NCI-H1436 (cell line): ENCODE data around the gene MARK2.

ENCODE experiments used
- DNase-seq: peaks from one replicate; lab custom pipeline; 2025; lab: John Stamatoyannopoulos, UW

Gene MARK2

DNA sequence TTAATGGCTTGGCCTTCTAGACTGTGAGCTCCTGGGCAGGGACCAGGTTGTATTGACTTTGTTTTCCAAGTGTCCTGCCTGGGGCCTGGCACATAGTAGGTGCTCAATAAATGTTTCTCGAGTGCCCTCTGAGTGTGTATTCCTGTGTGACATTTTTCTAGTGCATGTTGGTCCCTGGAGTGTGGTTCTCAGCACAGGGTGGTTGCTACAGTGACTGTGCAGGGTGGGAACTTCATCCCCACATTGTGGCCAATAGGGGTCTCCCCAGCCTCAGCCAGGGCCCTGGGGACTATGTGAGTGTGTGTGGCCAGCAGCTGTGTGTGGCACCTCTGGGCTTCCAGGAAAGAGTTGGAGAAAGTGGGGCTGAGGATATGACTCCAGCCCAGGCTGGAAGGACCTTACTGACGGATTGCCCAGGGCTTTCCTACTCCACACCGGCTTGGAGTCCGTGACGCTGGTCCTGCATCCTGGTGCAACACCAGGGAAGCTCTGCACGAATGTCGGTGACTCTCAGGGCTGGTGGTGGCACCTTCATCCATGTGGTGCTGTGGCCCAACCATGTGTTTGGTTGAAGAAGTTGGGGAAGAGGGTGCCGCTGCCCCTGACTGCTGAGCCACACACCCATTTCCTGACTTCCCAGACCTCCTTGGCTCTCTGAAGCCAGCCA, 9.0 kb upstream of the MARK2 start:
- peak; percentile 1 for DNase-seq

DNA sequence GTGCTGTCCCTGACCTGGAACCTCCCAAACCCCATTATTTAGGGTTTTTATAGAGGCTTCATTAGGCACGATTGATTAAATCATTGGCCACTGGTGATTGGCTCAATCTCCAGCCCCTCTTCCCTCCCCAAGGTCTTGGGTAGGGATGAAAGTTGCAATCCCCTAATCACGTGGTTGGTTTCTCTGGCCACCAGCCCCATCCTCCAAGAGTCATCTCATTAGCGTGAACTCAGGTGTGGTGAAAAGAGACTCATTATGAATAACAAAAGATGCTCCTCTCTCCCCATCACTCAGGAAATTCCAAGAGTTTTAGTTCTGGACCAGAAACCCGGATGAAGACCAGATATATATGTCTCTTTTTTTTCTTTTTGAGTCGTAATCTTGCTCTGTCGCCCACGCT, 7.6 kb upstream of the MARK2 start:
- no peak for DNase-seq

DNA sequence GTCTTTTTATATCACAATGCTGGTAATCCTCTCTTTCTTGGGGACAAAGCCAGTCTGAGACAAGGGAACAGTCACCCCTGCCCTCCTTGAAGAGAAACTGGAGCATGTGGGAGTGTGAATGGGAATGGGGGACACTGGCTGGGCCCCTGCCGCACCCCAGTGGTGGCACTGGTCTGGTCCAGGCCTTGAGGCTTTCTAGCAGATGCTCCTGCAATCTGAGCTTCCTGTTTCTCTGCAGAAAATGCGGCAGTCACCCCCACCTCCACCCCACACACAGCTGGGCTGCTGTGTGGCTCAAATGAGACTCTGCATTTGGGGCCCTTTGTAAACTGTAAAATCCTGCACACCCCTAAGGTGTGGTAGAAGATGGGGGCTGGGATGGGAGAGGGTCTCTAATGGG, 6.6 kb upstream of the MARK2 start:
- DNase-seq, result no peak

DNA sequence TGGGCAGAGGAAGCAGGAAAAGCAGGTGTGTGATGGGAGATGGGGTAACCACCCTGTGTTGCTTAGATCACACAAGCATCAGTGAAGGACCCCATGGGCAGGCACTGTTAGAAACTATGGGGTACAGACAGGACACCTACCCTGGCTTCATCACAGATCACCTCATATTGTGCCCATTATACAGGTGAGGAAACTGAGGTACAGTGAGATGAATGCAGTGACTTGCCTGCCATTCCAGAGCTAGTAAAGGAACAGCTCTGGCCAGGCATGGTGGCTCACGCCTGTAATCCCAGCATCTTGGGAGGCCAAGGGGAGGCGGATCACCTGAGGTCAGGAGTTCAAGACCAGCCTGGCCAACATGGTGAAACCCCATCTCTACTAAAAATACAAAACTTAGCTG, 5.9 kb upstream of the MARK2 start:
- no peak for DNase-seq

DNA sequence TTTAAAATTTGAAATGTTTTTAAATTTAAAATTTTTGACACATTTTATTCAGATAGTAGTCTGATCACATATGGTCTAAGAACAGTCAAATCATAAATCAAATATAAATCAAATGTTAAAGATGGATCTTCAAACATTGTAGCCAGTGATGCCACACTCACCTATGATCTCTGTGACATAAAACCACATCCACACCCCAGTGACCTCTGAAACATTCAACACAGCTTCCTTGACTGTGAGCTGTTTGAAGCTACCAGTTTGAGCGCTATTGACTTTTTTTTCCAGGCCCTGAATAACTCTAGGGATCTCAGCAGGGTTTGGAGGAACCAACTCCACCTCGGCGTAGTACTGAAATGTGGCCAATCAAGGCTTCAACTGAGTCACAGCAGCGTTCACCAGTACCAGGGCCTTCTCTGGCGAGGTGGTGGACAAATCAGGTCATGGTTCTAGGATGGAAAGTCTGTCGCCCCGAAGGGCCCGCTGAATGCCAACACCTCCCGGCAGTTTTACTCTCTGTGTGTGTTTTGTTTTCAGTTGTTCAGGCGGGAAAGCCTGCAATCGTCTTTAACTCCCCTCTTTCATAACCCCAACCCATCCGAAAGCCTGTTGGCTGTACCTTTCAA, 4.3 kb upstream of the MARK2 start:
- no peak for DNase-seq

DNA sequence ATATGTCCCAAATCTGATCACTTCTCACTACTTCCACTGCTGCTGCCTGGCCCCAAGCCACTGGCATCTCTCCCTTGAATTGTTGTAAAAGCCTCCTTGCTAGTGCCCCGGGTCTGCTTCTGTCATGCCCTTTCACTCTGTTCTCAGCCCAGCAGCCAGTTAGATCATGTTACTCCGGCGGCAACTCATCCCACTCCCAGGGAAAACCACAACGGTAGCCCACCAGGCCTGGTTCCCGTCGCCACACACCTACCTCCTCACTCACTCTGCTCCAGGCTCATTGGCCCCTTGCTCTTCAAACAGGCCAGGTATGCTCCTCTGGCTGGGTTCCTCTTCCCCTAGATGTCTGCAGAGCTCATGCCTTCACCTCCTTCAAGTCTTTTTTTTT, 3.8 kb upstream of the MARK2 start:
- DNase-seq, result no peak

DNA sequence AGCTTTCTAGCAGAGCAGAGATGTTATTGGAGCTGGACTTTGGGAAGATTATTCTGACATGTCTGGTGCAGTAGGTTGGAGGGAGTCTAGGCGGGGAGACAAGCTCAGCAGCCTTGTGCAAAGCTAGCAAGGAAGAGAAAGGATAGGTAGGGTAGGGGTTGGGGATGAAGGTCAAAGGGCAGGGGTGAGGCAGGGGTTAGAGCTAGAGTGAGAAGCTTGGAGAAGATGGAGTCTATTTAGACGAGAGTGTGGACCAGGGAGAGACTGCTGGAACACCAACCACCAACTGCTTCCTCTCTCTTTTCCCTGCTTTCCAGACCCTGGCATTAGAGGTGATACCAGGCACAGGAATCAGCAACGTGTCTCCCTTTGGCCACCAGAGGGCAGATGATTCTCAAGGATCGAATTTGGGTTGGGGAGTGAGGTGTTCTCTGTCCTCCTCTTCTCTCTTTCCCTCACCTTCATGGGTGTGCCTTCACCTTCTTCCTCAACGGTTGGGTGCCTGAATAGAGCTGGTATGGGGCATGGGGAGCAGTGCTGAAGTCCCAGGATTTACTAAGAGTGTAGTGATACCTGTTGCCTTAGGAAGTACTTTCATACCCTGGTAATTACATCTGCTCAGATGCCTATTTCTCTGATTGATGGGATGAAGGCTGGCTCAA, 1.8 kb upstream of the MARK2 start:
- DNase-seq, result peak; percentile 76

DNA sequence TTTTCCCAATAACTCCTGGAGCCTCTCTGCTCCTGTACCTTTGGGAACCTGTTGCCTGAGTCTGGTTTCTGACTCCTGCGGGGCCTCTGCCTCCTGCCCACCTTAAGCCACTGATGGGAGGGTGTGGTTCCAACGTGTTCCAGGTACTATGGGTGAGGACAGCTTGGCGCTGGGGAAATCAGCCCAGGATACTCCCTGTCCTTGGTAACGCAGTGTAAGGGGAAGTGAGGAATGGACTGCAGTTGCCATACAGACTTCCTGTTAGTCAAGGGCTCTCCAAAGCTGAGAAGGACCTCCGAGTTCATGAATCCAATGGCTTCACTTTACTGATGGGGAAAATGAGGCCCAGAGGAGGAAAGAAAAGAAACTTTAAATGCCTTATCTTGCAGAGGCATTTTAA, 1.2 kb upstream of the MARK2 start:
- no peak for DNase-seq

DNA sequence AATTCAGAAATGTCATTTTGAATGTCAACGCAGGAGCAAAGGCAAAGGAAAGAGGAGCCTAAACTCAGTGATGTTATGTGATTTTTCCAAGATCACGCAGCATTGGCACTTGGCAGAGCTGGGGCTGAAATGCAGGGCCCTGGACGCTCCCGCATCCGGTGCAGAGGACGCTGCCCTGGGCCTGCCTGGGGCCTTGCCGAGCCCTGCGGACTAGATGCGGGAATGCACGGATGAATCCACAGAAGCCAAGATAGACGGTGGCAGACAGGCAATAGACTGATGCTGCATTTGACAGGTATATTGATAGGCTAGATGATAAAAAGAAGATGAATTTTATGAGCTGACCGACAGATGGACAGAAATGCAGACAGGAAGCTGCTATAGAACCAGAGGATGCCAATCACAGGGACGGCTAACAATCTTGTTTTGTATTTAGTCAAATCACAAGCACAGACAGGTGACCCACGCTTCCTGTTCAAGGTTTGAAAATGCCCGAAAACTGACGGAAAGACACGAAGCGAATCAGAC, 696 bp upstream of the MARK2 start:
- DNase-seq, result no peak

DNA sequence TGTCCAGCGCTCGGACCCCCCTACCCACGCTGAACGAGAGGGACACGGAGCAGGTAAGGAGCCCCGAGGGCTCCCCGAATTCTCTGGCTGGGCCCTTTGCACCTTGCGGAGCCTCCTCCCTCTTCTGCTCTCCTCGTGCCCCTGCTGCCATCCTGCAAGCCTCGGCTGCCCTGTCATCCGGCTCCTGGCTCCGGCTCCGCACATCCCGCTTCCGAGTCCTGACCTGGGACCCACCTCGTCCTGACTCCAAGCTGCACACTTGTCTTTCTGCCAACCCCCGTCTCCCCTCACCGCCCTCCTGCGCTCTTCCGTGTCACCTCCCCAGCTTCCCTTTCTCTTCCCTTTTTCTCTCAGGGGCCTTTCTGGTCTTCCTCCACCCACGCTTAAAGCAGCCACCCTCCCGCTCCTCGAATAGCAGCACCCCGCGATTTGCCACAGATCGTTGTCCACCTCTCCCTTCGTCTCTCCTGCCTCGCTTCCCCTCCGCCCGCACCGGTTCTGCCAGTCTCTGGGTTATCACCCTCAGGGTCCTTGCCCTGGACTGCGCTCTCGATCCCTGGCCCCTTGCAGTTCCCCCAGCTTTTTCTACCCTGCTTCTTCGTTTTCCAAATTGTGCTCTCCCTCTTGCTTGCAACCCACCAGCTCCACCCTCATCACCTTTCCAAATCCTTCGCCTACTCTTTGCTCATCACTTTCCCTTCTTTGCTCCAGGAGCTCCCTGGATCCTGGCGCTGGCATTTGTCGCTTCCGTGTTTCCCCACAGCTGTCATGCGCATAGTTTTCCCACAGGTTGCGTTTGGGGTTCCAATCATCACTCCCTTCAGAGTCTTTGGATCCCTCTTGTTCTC, 822 bp downstream of the MARK2 start:
- peak; percentile 1 for DNase-seq

DNA sequence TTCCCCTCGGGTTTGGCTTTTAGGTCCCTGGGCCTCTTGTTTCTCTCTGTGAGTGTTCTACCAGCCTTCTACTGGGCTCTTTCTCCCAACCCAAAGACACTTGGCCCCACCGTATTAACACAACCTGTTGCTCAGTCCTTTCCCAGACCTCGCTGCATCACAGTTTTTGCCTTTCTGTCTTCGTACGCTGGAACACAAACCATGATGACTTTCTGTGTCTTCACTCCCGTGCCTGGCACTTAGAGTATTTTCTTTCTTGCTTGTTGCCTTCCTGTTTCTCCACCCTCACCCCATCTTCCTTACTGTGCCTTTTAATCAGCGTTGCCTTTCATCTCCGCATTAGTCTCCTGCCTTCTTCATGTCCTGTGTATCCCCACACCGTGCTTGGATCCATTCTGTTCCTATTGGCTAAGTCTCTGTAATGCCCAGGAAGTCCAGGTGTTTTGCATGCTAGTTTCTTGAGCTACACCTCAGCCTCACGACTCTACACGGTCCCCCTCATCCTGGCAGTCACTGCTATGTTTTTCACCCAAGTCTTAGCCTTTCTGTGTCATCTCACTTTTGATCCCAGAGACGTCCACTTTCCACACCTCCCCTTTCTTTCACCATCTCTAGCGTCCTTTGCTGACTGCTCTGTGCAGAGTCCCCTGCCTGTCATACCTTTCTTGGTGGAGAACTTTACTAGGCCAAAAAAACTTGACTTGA, 1.6 kb downstream of the MARK2 start:
- no peak for DNase-seq

DNA sequence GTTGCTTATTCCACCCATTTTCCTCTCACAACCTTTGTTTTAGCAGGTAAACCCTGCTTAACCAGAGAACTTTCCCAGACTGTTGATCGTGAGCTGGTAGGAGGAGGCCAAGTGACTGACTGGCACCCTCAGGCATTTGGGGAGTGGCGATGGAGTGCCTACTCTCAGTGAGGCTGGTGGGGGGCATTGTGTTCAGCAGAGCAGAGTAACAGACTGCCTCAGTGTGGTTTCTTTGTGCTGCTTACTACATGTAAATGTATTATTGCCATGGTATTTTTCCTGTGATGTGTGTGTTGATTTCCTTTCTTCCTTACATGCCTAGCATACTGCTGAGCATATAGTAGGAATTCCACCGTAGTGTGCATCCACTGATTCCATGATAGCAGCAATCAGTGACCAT, 2.6 kb downstream of the MARK2 start:
- DNase-seq, result no peak

DNA sequence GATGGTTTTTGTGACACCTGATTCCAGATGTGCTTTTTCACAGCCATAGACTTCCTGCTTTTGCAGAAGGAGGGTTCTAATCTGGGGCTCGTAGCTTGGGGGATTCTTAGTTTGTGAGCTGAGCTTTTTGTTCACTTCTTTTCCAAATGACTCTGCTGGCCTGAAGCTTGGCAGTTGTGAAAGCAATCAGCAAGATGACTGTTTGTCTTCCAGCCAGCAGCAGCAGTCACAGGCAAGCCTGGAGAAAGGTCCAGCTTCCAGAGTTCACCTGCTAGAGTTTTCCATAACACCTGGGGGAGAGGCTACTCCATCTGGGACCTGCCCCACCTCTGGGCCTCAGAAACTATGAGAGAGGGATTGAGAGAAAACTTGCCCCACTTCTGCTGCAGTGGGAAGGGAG, 4.1 kb downstream of the MARK2 start:
- no peak for DNase-seq

DNA sequence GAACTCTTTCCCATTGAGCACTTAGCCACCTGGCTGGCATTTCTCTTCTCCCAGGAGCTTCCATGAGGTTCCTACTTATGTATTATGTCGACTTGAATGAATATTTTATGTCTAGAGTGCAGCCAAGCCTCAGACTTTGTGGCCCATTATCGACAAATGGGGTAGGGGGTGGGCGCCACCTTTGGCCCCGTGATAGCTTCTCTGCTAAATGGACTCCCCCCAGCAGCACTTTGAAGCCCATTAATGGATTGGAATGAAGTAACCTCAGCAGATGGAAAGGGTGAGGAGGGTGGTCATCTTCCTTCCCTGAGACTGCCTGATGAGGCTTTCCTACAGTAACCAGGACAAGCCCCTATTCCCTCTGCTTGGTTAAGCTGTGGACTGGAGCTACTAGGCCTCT, 5.9 kb downstream of the MARK2 start:
- no peak for DNase-seq

DNA sequence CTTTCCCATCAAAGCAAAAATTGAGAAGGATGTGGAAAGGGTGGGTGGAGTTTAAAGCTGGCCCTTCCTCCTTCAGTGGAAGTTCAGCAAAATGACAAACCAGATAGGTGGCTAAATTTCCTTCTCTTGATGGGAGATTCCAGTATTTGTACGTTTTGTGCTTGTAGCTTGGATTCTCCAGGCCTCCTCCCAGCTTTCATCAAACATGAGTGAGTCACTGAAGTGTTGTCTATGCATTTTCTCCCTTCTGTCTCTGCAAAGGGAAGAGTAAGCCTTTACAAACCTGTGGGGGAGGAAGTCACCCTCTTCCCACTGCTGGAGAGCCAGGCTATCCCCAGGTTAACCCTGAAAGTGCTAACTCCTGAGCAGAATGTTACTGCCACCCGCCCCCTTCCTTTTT, 6.4 kb downstream of the MARK2 start:
- DNase-seq, result no peak

DNA sequence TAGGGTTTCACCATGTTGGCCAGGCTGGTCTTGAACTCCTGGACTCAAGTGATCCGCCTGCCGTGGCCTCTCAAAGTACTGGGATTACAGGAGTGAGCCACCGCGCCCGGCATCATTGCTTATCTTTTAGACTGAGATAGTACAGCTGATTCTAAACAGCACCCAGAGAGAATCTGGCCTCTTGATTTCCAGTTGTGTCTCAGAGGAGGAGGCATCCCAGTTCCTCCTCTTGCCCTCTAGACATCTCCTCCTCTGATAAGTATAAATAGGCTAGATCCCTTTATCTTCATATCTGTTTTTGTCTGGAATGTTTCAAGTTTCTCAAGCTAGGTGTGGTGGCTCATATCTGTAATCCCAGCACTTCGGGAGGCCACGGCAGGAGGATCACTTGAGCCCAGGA, 7.0 kb downstream of the MARK2 start:
- no peak for DNase-seq

DNA sequence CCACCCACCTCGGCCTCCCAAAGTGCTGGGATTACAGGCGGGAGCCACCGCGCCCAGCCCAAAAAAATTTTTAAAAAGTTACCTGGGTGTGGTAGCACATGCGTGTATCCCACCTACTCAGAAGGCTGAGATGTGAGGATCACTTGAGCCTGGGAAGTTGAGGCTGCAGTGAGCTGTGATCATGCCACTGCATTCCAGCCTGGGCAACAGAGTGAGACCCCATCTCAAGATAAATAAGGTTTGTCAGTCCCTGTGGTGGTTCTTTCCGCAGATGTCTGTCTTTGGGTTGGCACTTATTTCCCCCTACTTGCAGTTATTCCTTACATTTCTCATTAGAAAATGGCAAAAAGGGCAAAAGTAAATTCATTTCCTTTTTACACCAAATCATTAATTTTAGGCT, 8.0 kb downstream of the MARK2 start:
- no peak for DNase-seq

DNA sequence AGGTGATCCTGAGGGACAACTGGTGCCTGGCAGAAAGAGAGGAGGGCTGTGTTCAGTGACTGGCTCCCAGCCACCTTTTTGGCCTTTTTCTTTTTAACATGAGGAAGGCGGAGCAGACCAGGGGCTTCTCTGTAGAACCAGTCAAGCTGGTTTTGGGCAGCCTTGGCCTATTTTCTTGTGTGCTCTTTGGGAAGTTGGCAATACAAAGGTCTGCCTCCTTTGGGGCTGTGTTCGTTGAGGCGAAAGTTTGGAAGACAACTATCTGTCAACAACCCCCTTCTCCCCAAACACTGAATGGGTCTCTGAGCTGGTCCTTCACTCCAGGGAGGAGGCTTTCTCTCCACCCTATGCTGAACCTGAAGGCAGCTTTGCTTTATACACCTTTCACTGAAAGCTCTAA, 8.5 kb downstream of the MARK2 start:
- DNase-seq, result no peak

DNA sequence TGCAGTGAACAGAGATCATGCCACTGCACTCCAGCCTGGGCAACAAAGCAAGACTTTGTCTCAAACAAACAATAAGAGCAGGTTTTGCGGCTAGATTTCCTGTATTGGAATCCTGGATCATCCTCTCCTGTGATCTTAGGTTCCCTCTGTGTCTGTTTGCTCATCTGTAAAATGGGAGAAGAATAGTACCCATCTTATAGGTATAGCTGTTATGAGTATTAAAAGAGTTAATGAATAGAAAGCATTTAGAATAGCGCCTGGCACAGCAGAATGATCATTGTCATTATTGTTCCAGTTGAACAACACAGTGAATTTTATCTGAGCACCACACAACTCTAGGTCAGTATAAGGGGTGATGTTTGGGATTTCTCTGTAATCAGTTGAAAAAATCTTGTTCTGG, 10.8 kb downstream of the MARK2 start:
- DNase-seq, result no peak

DNA sequence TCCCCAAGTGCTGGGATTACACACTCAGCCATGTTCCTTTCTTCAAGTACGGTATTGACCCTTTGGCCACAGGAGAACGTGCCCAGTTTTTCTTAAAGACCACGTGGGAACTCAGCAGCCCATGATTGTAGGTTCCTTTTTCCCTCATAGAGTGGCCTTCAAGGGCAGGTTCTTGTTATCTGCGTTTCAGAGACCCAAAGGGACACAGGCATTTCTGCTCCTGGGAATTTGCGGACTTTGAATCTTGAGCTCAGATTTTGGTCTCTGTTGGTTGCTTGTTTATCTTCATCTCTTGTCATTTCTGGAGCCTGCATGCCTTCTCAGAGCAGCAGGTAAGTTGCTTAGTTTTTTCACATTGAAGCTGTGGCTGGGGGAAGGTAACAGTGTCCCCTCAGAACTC, 12.0 kb downstream of the MARK2 start:
- no peak for DNase-seq

DNA sequence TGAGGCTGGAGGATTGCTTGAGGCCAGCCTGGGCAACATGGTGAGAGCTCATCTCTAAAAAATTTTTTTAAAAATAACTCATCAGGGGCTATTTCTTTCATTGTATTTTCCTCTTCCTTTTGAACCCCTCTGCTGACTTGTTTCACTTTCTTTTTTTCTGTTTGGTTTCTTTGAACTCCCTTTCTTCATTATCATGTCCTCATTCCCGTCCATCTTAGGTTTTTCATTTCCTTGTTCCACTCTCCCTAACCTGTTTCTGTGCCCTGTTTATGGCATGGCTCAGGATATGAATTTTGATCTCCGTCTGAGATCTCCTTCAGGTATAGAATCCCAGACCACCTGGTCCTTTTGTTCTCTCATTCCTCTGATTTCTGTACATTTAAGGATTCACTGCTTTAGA, 12.5 kb downstream of the MARK2 start:
- no peak for DNase-seq

DNA sequence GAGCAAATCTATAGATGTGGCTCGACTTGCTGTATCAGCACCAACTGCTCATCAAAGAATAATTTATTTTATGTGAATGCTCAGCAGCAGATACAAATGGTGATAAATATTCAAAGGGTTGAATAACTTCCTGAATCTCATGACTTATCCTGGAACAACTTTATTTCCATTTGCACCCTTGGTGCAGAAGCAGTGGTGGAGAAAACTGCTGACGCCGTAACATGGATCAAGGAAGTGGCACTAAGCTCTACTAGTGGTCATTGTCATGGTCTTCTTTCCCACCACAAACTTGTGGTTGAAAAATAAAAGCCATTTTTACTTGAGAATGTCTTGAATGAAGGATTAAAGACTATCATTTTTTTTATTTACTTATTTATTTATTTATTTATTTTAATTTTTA, 14.6 kb downstream of the MARK2 start:
- no peak for DNase-seq
